HG03159 (cell line): ENCODE results near the gene MED14.

Experiments used
- ATAC-seq: cut with Tn5 transposase; IDR thresholded peaks from one replicate; pipeline ENCODE4 v1.9.1; 2021; ENCODE audit warnings: mild to moderate bottlenecking, moderate library complexity; ENCODE audit not compliant: unreplicated experiment

Gene MED14

GRCh38 chrX:40615976-40616375, 119.4 kb downstream of the MED14 start:
- ATAC-seq: no peak

- ATAC-seq: no peak
These were observed 122.8 kb downstream of the MED14 start for GRCh38 chrX:40612511-40612910.

- no peak for ATAC-seq
These were observed 128.0 kb downstream of the MED14 start for GRCh38 chrX:40607381-40607780.

GRCh38 chrX:40603446-40603845, 131.9 kb downstream of the MED14 start:
- no peak for ATAC-seq
